ENCODE data around the gene PAX8. TPM values are rescaled to one million over a fixed set of nuclear protein-coding genes. Genes with fewer than 3 reads are reported as not detected.

PAX8 gene
- total RNA-seq, 2 experiments from 2014 or later: 1.6 to 2.6 TPM

DNA sequence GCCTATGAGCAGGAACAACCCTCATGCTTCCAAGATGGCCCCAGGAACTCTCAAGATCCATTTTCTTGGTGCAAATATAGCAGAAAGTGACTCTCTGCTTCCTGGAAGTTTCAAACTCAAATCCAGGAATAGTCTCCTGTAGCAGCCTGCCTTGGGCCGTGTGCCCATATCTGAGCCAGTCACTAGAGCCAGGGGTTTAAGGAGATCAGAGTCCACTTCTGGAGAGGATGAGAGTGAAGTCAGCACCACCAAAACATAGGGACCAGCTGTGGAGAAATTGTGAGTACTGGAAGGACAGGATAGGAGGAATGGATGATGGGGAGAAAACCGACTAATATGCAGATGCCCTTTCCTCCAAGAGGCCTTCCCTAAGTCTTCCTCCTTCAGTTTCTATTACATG, 71.7 kb downstream of the PAX8 start:
- BruUV-seq (replicated peaks): no TSS peak
- H4K20me1 ChIP-seq (ENCODE audit: insufficient read depth, low read length): no peaks in the 10 kb centered on the region
- H3K36me3 ChIP-seq (ENCODE audit: insufficient read depth, low read length): peaks cover 25% of the 10 kb centered on the region
- H3K9me2 ChIP-seq (ENCODE audit: insufficient read depth, low read length): no peaks in the 10 kb centered on the region
- CTCF ChIA-PET (ENCODE audit: unreplicated experiment): no interaction called here
- POLR2A ChIA-PET: interaction anchor here (0.6 to 1.2 kb wide), 3 partner anchors 14 to 256 kb away, joined by 3 read pairs; no protein-coding TSS in a partner anchor
- no peaks in the 10 kb centered on the region for H3K79me2 ChIP-seq (ENCODE audit: insufficient read depth, low read depth, low read length)
- no peaks in the 10 kb centered on the region for H3K9me3 ChIP-seq (ENCODE audit: low read length)
- H3K4me1 ChIP-seq (ENCODE audit: insufficient read depth, low read length, poor library complexity, severe bottlenecking): peaks cover 10% of the 10 kb centered on the region
- DNase-seq (ENCODE audit: low spot score): no peak
- no peak overlapping the region for H2AFZ ChIP-seq (ENCODE audit: low read length)
- no peak overlapping the region for H3K27ac ChIP-seq (ENCODE audit: low read depth, low read length, poor library complexity, severe bottlenecking)
- H3K4me2 ChIP-seq (ENCODE audit: low read length): no peak overlapping the region
- no peak for TF ChIP-seq EZH2phosphoT487 (IDR thresholded peaks at IDR 0.05; ENCODE audit: borderline replicate concordance, low read depth, low read length)
- TF ChIP-seq, protein P1, sequence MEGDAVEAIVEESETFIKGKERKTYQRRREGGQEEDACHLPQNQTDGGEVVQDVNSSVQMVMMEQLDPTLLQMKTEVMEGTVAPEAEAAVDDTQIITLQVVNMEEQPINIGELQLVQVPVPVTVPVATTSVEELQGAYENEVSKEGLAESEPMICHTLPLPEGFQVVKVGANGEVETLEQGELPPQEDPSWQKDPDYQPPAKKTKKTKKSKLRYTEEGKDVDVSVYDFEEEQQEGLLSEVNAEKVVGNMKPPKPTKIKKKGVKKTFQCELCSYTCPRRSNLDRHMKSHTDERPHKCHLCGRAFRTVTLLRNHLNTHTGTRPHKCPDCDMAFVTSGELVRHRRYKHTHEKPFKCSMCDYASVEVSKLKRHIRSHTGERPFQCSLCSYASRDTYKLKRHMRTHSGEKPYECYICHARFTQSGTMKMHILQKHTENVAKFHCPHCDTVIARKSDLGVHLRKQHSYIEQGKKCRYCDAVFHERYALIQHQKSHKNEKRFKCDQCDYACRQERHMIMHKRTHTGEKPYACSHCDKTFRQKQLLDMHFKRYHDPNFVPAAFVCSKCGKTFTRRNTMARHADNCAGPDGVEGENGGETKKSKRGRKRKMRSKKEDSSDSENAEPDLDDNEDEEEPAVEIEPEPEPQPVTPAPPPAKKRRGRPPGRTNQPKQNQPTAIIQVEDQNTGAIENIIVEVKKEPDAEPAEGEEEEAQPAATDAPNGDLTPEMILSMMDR (conservative IDR thresholded peaks at IDR 0.05; ENCODE audit: low read length): no peak
- H3K4me3 ChIP-seq (ENCODE audit: low read depth, low read length, poor library complexity, severe bottlenecking): no peak overlapping the region
- intact Hi-C loops (cut with micrococcal nuclease; ENCODE audit: unreplicated experiment): no loop called here

DNA sequence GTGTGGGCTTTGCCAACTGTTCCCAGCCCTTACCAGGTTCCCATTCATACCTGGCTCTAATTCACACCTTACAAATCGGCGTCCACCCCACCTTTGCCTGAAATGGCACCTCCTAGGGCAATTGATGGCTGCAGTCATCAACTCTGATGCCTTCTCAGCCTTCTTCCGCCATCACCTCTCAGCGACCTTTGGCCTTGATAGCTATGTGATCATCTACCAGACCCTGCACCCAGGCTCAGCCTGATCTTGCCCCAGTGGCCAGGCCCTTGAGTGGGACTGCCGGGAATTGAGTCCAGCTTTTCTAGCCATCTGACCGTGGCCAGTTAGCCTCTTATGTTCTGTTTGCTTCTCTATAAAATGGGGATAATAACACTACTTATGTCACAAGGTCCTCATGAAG, 72.5 kb downstream of the PAX8 start:
- H2AFZ ChIP-seq (ENCODE audit: low read length): no peak overlapping the region
- no peak overlapping the region for H3K27ac ChIP-seq (ENCODE audit: low read depth, low read length, poor library complexity, severe bottlenecking)
- TF ChIP-seq, protein P1 (conservative IDR thresholded peaks at IDR 0.05; ENCODE audit: low read length): no peak
- no peak for TF ChIP-seq EZH2phosphoT487 (IDR thresholded peaks at IDR 0.05; ENCODE audit: borderline replicate concordance, low read depth, low read length)
- H3K9me3 ChIP-seq (ENCODE audit: low read length): no peaks in the 10 kb centered on the region
- H3K36me3 ChIP-seq (ENCODE audit: insufficient read depth, low read length): peaks cover 33% of the 10 kb centered on the region
- DNase-seq (ENCODE audit: low spot score): no peak
- no peaks in the 10 kb centered on the region for H3K9me2 ChIP-seq (ENCODE audit: insufficient read depth, low read length)
- H4K20me1 ChIP-seq (ENCODE audit: insufficient read depth, low read length): no peaks in the 10 kb centered on the region
- no peak overlapping the region for H3K4me2 ChIP-seq (ENCODE audit: low read length)
- no peak overlapping the region for H3K4me3 ChIP-seq (ENCODE audit: low read depth, low read length, poor library complexity, severe bottlenecking)
- ChIA-PET POLR2A (interaction anchor here (0.8 to 1.2 kb wide), 3 partner anchors 15 to 183 kb away, joined by 3 read pairs; no protein-coding TSS in a partner anchor), CTCF (ENCODE audit: unreplicated experiment) (interaction anchor here (1.2 kb wide), 1 partner anchor 10 kb away, joined by 3 read pairs; no protein-coding TSS in a partner anchor)
- peaks cover 15% of the 10 kb centered on the region for H3K4me1 ChIP-seq (ENCODE audit: insufficient read depth, low read length, poor library complexity, severe bottlenecking)
- intact Hi-C loops (cut with micrococcal nuclease; ENCODE audit: unreplicated experiment): no loop called here
- H3K79me2 ChIP-seq (ENCODE audit: insufficient read depth, low read depth, low read length): no peaks in the 10 kb centered on the region
- no TSS peak for BruUV-seq (replicated peaks)

DNA sequence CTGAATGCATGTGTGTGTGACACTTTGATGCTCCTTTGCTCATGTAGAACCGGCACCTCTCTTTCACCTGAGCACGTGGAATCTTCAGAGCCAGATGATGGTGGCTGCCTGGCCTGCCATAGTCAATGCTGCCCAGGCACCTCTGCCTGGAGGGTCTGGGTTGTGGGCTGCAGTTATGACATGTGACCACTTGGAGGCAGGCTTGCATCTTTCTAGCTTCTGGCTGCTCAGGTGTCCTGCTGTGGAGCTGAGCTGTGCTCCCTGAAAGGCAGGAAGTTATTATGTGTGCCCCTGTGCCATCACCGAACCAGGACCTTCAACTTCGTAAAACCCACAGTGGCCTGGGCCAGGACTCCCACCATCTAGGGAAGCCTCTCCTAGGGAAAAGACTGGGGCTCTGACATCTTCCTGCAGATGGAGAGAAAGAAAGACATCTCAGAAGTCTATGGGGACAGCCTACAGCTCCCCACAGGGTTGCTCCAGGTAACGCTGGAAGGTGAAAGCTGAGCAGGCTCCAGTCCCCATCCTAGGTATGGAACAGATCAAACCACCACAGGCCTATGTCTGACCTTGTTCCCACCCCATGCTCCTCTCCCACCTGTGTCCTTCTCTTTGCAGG, 74.7 kb downstream of the PAX8 start:
- no peaks in the 10 kb centered on the region for H3K9me2 ChIP-seq (ENCODE audit: insufficient read depth, low read length)
- intact Hi-C loops (cut with micrococcal nuclease; ENCODE audit: unreplicated experiment): loop anchor here (2.0 to 5.0 kb wide), 2 partner anchors 168 to 187 kb away; no protein-coding TSS in a partner anchor
- H3K4me1 ChIP-seq (ENCODE audit: insufficient read depth, low read length, poor library complexity, severe bottlenecking): peaks cover 15% of the 10 kb centered on the region
- H4K20me1 ChIP-seq (ENCODE audit: insufficient read depth, low read length): no peaks in the 10 kb centered on the region
- POLR2A ChIA-PET: interaction anchor here (0.6 to 1.9 kb wide), 4 partner anchors 10 to 237 kb away, joined by 3 to 6 read pairs (median 4); no protein-coding TSS in a partner anchor
- CTCF ChIA-PET (ENCODE audit: unreplicated experiment): interaction anchor here (0.6 to 1.4 kb wide), 6 partner anchors 13 to 145 kb away, joined by 3 to 6 read pairs (median 4); partner anchors contain the start of gene IL36RN
- no peak overlapping the region for H2AFZ ChIP-seq (ENCODE audit: low read length)
- H3K4me2 ChIP-seq (ENCODE audit: low read length): no peak overlapping the region
- no peaks in the 10 kb centered on the region for H3K9me3 ChIP-seq (ENCODE audit: low read length)
- peak; percentile 82 for DNase-seq (ENCODE audit: low spot score)
- TSS peak; percentile 24 for BruUV-seq (replicated peaks)
- H3K27ac ChIP-seq (ENCODE audit: low read depth, low read length, poor library complexity, severe bottlenecking): no peak overlapping the region
- no peak for TF ChIP-seq EZH2phosphoT487 (IDR thresholded peaks at IDR 0.05; ENCODE audit: borderline replicate concordance, low read depth, low read length)
- TF ChIP-seq, protein P1 (conservative IDR thresholded peaks at IDR 0.05; ENCODE audit: low read length): peak; percentile 88
- H3K36me3 ChIP-seq (ENCODE audit: insufficient read depth, low read length): peaks cover 55% of the 10 kb centered on the region
- H3K4me3 ChIP-seq (ENCODE audit: low read depth, low read length, poor library complexity, severe bottlenecking): no peak overlapping the region
- H3K79me2 ChIP-seq (ENCODE audit: insufficient read depth, low read depth, low read length): no peaks in the 10 kb centered on the region
